ENCODE results near the gene AOPEP.

AOPEP gene

GRCh38 chr9:94850540-94851434 lies 124.3 kb downstream of the AOPEP start:
- no peak for DNase-seq (ENCODE audit: low spot score)

GRCh38 chr9:94851467-94851866 lies 125.0 kb downstream of the AOPEP start:
- no peak for DNase-seq (ENCODE audit: low spot score)

- DNase-seq (ENCODE audit: low spot score) = no peak
Observed at GRCh38 chr9:94851892-94852291, 125.4 kb downstream of the AOPEP start.

GRCh38 chr9:94852373-94852772 lies 125.9 kb downstream of the AOPEP start:
- DNase-seq (ENCODE audit: low spot score) = no peak

GRCh38 chr9:94853887-94854286 lies 127.4 kb downstream of the AOPEP start:
- peak; percentile 93 for DNase-seq (ENCODE audit: low spot score)

- DNase-seq (ENCODE audit: low spot score) = no peak
Observed at GRCh38 chr9:94855903-94856302, 129.4 kb downstream of the AOPEP start.

GRCh38 chr9:94857791-94858190 lies 131.3 kb downstream of the AOPEP start:
- DNase-seq (ENCODE audit: low spot score) = no peak

- no peak for DNase-seq (ENCODE audit: low spot score)
Observed at GRCh38 chr9:94859226-94859625, 132.7 kb downstream of the AOPEP start.

GRCh38 chr9:94859891-94860290 lies 133.4 kb downstream of the AOPEP start:
- DNase-seq (ENCODE audit: low spot score) = no peak

GRCh38 chr9:94860678-94861588 lies 134.4 kb downstream of the AOPEP start:
- DNase-seq (ENCODE audit: low spot score) = no peak

GRCh38 chr9:94861589-94862272 lies 135.2 kb downstream of the AOPEP start:
- DNase-seq (ENCODE audit: low spot score) = peak; percentile 49

GRCh38 chr9:94864196-94864595 lies 137.7 kb downstream of the AOPEP start:
- no peak for DNase-seq (ENCODE audit: low spot score)

- DNase-seq (ENCODE audit: low spot score) = no peak
Observed at GRCh38 chr9:94864862-94865509, 138.5 kb downstream of the AOPEP start.

GRCh38 chr9:94865582-94866452 lies 139.3 kb downstream of the AOPEP start:
- peak; percentile 37 for DNase-seq (ENCODE audit: low spot score)

GRCh38 chr9:94866770-94867169 lies 140.3 kb downstream of the AOPEP start:
- DNase-seq (ENCODE audit: low spot score) = no peak

GRCh38 chr9:94867281-94867841 lies 140.9 kb downstream of the AOPEP start:
- DNase-seq (ENCODE audit: low spot score) = peak; percentile 89

GRCh38 chr9:94867842-94868312 lies 141.4 kb downstream of the AOPEP start:
- peak; percentile 96 for DNase-seq (ENCODE audit: low spot score)

- DNase-seq (ENCODE audit: low spot score) = peak; percentile 32
Observed at GRCh38 chr9:94868464-94868863, 142.0 kb downstream of the AOPEP start.

GRCh38 chr9:94869415-94869843 lies 142.9 kb downstream of the AOPEP start:
- no peak for DNase-seq (ENCODE audit: low spot score)

GRCh38 chr9:94870465-94870792 lies 143.9 kb downstream of the AOPEP start:
- DNase-seq (ENCODE audit: low spot score) = no peak
